NCI-H1092 (cell line): ENCODE measurements around the gene ZNF117.
"Not testable (repeated sequence)": the region's sequence is repeated elsewhere in the genome, so short reads cannot be mapped to it uniquely, and the experiment has no call there.

Experiments used
- DNase-seq: peaks from one replicate; lab custom pipeline; 2025; lab: John Stamatoyannopoulos, UW

ZNF117 gene

DNA sequence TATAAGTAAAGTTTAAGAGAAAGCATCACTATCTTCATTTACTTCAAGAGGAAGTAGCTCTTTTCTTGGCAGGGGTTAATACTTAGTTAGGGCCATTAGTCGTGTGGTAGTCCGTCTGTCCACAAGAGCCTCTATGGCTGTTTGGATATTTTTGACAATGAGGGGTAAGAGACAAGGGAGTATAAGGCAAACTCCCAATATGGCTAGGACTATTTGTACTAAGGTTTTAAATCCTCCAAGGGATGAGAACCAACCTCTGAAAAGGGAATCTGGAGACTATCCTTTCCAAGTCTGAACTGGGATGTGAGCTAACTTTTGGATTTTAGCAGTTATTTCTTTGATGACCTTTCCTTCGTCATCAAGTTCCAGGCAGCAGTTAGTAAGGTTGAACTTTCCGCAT is at the start of gene ZNF117:
Gene ZNF117, minus strand, starts transcription at position 101 of the 400 bp plus-strand sequence.
- DNase-seq: no peak

DNA sequence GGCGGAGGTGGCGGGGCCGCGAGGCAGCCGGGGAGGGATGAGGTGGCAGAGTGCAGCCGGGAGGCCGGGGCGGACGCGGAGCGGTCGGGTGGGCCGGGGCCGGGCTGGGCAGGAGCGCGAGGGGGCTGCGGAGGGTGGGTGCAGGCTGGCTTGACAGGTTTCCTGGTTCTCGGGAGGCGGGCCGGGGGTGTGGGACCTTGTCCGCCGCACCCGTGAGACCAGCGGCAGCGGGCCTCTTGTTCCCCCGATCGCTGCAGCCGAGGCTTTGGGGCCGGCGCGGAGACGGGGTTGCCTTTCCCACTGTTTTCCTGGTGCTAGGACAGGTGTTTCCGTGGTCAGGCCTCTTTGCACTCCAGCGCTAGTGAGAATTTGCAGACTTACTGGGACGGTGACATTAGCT is 47.9 kb upstream of the ZNF117 start:
- DNase-seq: peak; percentile 25

- peak; percentile 94 for DNase-seq
These were observed 47.2 kb upstream of the ZNF117 start for GRCh38 chr7:65037740-65038688.

GRCh38 chr7:65036526-65036925 is 45.7 kb upstream of the ZNF117 start:
- DNase-seq: not testable (repeated sequence)

GRCh38 chr7:65035469-65035868 is 44.6 kb upstream of the ZNF117 start:
- not testable (repeated sequence) for DNase-seq

DNA sequence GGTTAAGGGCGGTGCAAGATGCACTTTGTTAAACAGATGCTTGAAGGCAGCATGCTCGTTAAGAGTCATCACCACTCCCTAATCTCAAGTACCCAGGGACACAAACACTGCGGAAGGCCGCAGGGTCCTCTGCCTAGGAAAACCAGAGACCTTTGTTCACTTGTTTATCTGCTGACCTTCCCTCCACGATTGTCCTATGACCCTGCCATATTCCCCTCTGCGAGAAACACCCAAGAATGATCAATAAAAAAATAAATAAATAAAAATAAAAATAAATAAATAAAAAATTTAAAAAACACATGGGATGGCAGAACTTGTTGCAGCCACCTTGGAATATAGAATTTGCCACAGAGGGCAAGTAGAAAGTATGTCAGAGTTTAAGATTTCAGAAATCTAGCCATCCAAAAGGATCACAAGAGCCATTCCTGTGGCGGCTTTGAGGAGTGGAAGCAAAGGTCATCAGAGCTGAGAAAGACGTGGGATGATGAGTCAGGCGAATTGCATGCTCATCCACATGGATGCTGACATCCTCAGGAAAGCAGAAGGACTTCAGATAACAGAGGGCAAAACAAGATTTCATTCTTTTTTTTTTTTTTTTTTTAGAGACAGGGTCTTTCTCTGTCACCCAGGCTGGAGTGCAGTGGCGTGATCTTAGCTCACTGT is 43.4 kb upstream of the ZNF117 start:
- not testable (repeated sequence) for DNase-seq

- not testable (repeated sequence) for DNase-seq
These were observed 42.6 kb upstream of the ZNF117 start for GRCh38 chr7:65033391-65033790.

GRCh38 chr7:65025023-65025422 is 34.2 kb upstream of the ZNF117 start:
- DNase-seq: not testable (repeated sequence)

DNA sequence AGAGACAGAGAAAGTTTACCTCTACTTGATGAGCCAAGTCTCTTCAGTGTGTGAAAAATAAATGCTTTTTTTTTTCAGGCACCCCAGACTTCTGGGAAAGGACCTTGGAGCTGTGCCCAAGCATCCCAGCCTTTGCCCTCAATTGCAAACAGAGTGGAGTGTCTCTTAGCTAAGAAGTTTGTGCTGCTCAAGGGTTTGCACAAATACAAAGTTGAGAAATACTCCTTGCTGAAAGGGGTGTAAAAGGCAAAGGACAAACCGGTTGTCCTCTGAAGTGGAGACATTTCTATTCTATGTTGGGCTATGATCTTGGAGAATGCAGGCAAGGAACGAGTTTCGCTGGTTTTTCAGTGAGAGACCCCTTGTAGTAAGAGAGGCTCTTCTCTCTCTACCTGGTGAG is 30.1 kb upstream of the ZNF117 start:
- not testable (repeated sequence) for DNase-seq

DNA sequence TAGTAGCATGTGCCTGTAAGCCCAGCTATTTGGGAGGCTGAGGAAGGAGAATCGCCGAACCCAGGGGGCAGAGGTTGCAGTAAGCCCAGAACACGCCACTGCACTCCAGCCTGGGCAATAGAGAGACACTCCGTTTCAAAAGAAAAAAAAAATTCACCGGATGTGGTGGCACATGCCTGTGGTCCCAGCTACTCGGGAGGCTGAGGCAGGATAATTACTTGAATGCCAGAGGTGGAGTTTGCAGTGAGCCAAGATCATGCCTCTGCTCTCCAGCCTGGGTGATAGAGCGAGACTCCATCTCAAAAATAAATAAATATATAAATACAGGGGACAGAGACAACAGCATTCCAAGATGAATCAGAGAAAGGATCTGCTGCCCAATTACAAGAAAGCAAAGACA is 19.0 kb upstream of the ZNF117 start:
- DNase-seq: not testable (repeated sequence)

- not testable (repeated sequence) for DNase-seq
These were observed 18.6 kb upstream of the ZNF117 start for GRCh38 chr7:65009394-65009793.

DNA sequence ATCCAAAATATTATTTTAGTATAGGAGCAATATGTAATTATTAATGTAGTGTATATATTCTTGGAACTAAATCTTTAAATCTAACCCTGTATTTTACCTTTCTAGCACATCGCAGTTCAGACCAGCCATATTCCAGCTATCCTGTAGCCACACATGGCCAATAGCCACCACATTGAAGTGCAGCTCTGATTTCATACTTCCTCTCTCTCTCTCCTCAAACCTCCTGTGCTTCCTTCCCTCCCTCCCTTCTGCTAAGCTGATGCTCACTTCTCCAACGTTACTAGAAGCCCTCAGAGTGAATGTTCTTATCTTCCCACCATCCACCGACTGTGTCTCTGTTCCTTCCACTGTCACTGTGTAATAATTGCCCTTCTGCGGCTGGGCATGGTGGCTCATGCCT is 16.2 kb upstream of the ZNF117 start:
- DNase-seq: not testable (repeated sequence)

GRCh38 chr7:65006094-65006992 is 15.5 kb upstream of the ZNF117 start, which contains the start of gene ERV3-1:
Gene ERV3-1, minus strand, starts transcription at chr7:65006687. Its CDS starts 13,661 bp downstream, at chr7:64993026.
- DNase-seq: peak; percentile 98

- DNase-seq: no peak
These were observed 13.7 kb upstream of the ZNF117 start for GRCh38 chr7:65004575-65004974.

- no peak for DNase-seq
These were observed 12.2 kb upstream of the ZNF117 start for GRCh38 chr7:65002972-65003585.

DNA sequence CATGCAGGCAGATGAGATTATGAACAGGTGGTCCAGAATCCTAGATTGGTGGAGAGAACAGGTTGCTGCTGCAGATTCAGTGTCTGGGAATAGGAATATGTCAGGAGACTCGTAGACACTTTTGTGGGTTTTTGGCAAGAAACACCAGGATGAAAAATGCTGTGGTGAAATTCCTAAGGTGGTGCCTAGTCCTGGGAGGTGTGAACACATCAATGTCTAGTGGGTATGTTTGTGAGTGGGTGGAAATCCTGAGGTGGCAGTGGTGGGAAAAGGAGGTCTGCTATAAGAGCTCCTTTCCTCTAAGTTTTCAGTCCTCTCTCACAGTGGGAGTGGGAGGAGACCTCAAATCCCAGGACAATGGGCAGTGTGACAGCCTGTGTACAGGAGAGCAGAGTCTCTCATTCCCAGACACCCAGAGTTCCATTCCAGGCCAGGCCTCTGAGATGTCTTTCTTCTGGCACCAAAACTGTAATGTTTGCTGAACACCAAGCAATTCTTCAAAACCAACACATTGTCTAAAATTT is 10.5 kb upstream of the ZNF117 start:
- DNase-seq: no peak

DNA sequence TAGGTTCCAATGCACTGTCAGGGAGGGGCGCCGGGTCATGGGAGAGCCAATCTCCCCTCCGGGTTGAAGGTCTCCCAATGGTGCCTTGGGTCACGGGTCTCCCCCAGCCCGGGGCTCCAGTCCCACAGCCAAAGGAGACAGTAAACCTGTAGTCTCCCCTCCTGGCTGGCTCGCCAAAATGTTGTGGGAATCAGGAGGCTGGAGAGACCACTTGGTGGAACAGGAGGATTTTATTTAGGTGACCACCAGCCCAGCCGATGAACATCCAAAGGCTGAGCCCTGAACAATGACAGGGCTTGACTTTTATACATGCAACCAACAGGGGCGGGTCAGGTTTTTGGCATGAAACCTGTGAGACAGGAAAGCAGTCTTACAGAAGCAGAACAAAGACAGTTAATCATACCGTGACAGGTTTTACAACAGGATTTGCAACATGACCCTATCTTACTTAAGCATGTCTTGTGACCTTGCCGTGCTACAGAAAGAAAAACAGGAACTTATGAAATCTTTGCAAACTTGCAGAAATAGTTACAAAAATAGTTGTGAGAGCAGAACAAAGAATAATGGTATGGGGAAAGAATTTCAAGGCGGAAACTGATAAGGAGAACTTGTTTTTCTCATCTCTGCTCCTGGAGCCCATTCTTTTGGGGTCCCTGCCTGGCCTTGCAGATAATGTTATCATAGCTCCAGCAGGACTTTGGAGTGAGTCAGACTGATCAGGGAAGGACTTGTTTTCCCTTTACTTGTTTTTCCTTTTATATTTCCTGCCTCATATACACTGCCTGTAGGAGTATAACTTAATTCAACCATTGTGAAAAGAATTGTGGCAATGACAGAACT is 8.5 kb upstream of the ZNF117 start:
- DNase-seq: no peak

- no peak for DNase-seq
These were observed 8.0 kb upstream of the ZNF117 start for GRCh38 chr7:64998865-64999164.

DNA sequence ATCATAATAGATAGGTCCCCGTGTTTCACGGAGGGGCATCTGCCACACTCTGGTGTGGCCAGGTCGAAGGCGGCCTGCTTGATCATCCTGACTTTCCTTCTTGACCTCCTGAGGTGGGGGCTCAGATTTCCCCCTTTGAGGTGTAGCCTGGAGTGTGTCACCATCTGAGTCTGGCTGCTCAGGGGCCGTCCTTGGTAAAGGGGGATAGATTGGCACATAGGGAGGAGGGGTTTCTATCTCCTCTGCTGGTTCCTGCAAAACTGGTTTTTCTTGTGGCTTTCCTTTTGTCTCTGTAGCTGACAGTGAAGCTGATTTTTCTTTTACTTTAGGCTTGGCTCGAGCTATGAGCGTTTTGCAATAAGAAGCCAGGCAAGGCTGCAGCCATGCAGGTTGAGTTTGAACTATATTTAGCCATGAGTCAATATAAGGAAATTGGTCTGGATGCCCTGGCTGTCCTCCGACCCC is 7.1 kb upstream of the ZNF117 start:
- no peak for DNase-seq

GRCh38 chr7:64997164-64997908 is 6.5 kb upstream of the ZNF117 start:
- DNase-seq: no peak
